C4-2B (cell line): ENCODE measurements around the gene WSCD1.

ENCODE experiments used
- CTCF ChIP-seq: fragments of 450-650 bp; conservative IDR thresholded peaks from 2 replicates; pipeline ENCODE4 v1.5.1; 2017; ENCODE audit warnings: mild to moderate bottlenecking
- ZFX ChIP-seq: fragments of 450-650 bp; IDR thresholded peaks from 2 replicates; pipeline ENCODE4 v1.6.1; 2017

- no peak for TF ChIP-seq CTCF
- TF ChIP-seq ZFX, result no peak
Observed at GRCh38 chr17:6097005-6097279, 26.8 kb downstream of the WSCD1 start.
